Suprapubic skin (tissue), 4 donors: ENCODE data around the gene GSDME. TPM values are rescaled to one million over a fixed set of nuclear protein-coding genes. Genes with fewer than 3 reads are reported as not detected.

Experiments used
- DNase-seq, 2 donors: peaks; one replicate each; pipeline ENCODE4 v3.0.0-alpha.2; 2019; ENCODE audit warnings: low spot score in 2 of 2
- H3K27ac ChIP-seq: fragments of 200-600 bp; sonication (generic); one replicate; pipeline ENCODE4 v1.5.1; 2019
- H3K27me3 ChIP-seq: fragments of 200-600 bp; sonication (generic); one replicate; pipeline ENCODE4 v1.5.1; 2019
- H3K36me3 ChIP-seq: fragments of 200-600 bp; sonication (generic); one replicate; pipeline ENCODE4 v1.5.1; 2019
- H3K4me1 ChIP-seq: fragments of 200-600 bp; sonication (generic); one replicate; pipeline ENCODE4 v1.5.1; 2019
- H3K4me3 ChIP-seq: fragments of 200-600 bp; sonication (generic); one replicate; pipeline ENCODE4 v1.5.1; 2019; ENCODE audit warnings: mild to moderate bottlenecking
- H3K9me3 ChIP-seq: fragments of 200-600 bp; sonication (generic); one replicate; pipeline ENCODE4 v1.5.1; 2019
- CTCF ChIP-seq, 2 donors: fragments of 200-600 bp in 1 of 2; fragments of 450-650 bp in 1 of 2; sonication (generic) in 1 of 2; IDR thresholded peaks; one replicate each; pipeline ENCODE4 v1.5.1; 2016 to 2019; ENCODE audit warnings: antibody characterized with exemption in 2 of 2, mild to moderate bottlenecking in 1 of 2, moderate library complexity in 1 of 2
- EP300 ChIP-seq: sonication (generic); formaldehyde crosslinking; IDR thresholded peaks from one replicate; pipeline ENCODE4 v1.6.1; 2017; ENCODE audit warnings: antibody characterized with exemption
- POLR2A ChIP-seq, 2 donors: fragments of 450-650 bp; IDR thresholded peaks; one replicate each; pipeline ENCODE4 v1.6.1; 2017; ENCODE audit warnings: antibody characterized with exemption in 2 of 2, mild to moderate bottlenecking in 2 of 2, moderate library complexity in 2 of 2
- POLR2AphosphoS5 ChIP-seq, 3 donors: sonication (generic); formaldehyde crosslinking; IDR thresholded peaks; one replicate each; pipeline ENCODE4 v1.6.1; 2017; ENCODE audit warnings: antibody characterized with exemption in 3 of 3
- WGBS: methylation state at CpG from one replicate; pipeline ENCODE4 v1.1.5; 2018; 5-methylcytosine and 5-hydroxymethylcytosine counted together
- total RNA-seq, 4 donors: library from RNA; depleted of rRNA; stranded (reverse); fragments of >200 nt; gene quantifications; one replicate each; pipeline ENCODE4 v1.1.0, GENCODE V29; 2016

GSDME gene
- total RNA-seq, 4 donors from 2014 or later, result 1.4 to 7.2 (median 2.5) TPM

- peaks cover 3% of the 10 kb centered on the region for H3K27me3 ChIP-seq
- H3K9me3 ChIP-seq, result no peaks in the 10 kb centered on the region
- H3K4me3 ChIP-seq, result no peak overlapping the region
- WGBS, result 79% methylated on average over 5 of the region's 5 CpGs
- TF ChIP-seq EP300 (no peak), POLR2A (IDR thresholded peaks at IDR 0.05) (no peak), CTCF (IDR thresholded peaks at IDR 0.05) (no peak), POLR2AphosphoS5 (IDR thresholded peaks at IDR 0.05) (no peak)
- no peak overlapping the region for H3K27ac ChIP-seq
- no peak for DNase-seq
- H3K4me1 ChIP-seq, result no peaks in the 10 kb centered on the region
- H3K36me3 ChIP-seq, result no peaks in the 10 kb centered on the region
These were observed 6.1 kb upstream of the GSDME start for GRCh38 chr7:24763303-24763901.

- Histone ChIP-seq H3K4me1 (peaks cover 6% of the 10 kb centered on the region), H3K4me3 (no peak overlapping the region), H3K27me3 (peaks cover 9% of the 10 kb centered on the region), H3K27ac (no peak overlapping the region), H3K9me3 (no peaks in the 10 kb centered on the region), H3K36me3 (no peaks in the 10 kb centered on the region)
- DNase-seq, result no peak
- TF ChIP-seq POLR2A (IDR thresholded peaks at IDR 0.05), result no peak
- no peak for TF ChIP-seq CTCF (IDR thresholded peaks at IDR 0.05)
- no peak for TF ChIP-seq POLR2AphosphoS5 (IDR thresholded peaks at IDR 0.05)
- no peak for TF ChIP-seq EP300
- WGBS, result 72% methylated on average over 7 of the region's 7 CpGs
These were observed 5.5 kb upstream of the GSDME start for GRCh38 chr7:24762771-24763170.

GRCh38 chr7:24760968-24761367, 3.7 kb upstream of the GSDME start:
- Histone ChIP-seq H3K36me3 (no peaks in the 10 kb centered on the region), H3K4me1 (peaks cover 19% of the 10 kb centered on the region), H3K27ac (no peak overlapping the region), H3K27me3 (peaks cover 16% of the 10 kb centered on the region), H3K4me3 (no peak overlapping the region), H3K9me3 (no peaks in the 10 kb centered on the region)
- WGBS, result 82% methylated on average over 1 of the region's 1 CpG
- no peak for TF ChIP-seq EP300
- TF ChIP-seq POLR2AphosphoS5 (IDR thresholded peaks at IDR 0.05), result no peak
- no peak for TF ChIP-seq POLR2A (IDR thresholded peaks at IDR 0.05)
- TF ChIP-seq CTCF (IDR thresholded peaks at IDR 0.05), result no peak
- DNase-seq, result no peak

- H3K36me3 ChIP-seq, result no peaks in the 10 kb centered on the region
- H3K4me3 ChIP-seq, result peak overlapping the region; percentile 56
- 9% methylated on average over 51 of the region's 54 CpGs for WGBS
- peak in 1 of 2 donors; percentile 82 for DNase-seq
- H3K27ac ChIP-seq, result peak overlapping the region; percentile 70
- no peaks in the 10 kb centered on the region for H3K9me3 ChIP-seq
- H3K27me3 ChIP-seq, result peaks cover 16% of the 10 kb centered on the region
- TF ChIP-seq CTCF (IDR thresholded peaks at IDR 0.05), result no peak
- no peak for TF ChIP-seq POLR2A (IDR thresholded peaks at IDR 0.05)
- no peak for TF ChIP-seq POLR2AphosphoS5 (IDR thresholded peaks at IDR 0.05)
- no peak for TF ChIP-seq EP300
- H3K4me1 ChIP-seq, result peaks cover 21% of the 10 kb centered on the region
These were observed 515 bp downstream of the GSDME start for GRCh38 chr7:24756545-24757352.
